Muscle of back (tissue), 11 donors: ENCODE results near the gene MUTYH. TPM values are rescaled to one million over a fixed set of nuclear protein-coding genes. Genes with fewer than 3 reads are reported as not detected.
A peak's percentile ranks its signal among the peaks of the same experiment; 100 is the strongest.
"Not testable (repeated sequence)": the region's sequence is repeated elsewhere in the genome, so short reads cannot be mapped to it uniquely, and the experiment has no call there.

Experiments
- DNase-seq, 3 donors: peaks; one replicate each; pipeline versions ENCODE4 v3.0.0 to v3.0.0-alpha.2; 2013
- polyA plus RNA-seq, 10 donors: library from polyadenylated mRNA; unstranded; fragments of 120-200 nt; gene quantifications; one replicate each; pipeline ENCODE4 v1.2.1, GENCODE V29; 2013; ENCODE audit not compliant: insufficient read length in 10 of 10

The MUTYH gene
- polyA plus RNA-seq, 10 donors, result 11.5 to 22.7 (median 15.7) TPM

DNA sequence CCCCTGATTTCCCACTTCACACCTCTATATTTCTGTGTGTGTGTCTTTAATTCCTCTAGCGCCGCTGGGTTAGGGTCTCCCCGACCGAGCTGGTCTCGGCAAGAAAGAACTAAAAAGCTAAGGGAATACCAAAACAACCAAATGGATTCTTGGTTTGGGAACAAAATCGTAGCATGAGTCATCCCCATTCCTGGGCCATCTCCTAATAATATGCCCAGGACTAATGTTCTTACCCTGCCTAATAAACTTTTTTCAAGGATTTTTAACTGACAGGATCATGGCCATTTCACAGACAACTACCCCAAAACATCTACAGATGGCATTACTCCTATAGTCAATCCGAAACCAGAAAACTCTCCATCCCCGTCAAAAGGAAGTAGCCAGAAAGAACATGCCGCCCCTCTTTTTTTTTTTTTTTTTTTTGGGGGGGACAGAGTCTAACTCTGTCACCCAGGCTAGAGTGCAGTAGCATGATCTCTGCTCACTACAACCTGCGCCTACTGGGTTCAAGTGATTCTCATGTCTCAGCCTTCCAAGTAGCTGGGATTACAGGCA lies 17.7 kb downstream of the MUTYH start:
- DNase-seq, result no peak

DNA sequence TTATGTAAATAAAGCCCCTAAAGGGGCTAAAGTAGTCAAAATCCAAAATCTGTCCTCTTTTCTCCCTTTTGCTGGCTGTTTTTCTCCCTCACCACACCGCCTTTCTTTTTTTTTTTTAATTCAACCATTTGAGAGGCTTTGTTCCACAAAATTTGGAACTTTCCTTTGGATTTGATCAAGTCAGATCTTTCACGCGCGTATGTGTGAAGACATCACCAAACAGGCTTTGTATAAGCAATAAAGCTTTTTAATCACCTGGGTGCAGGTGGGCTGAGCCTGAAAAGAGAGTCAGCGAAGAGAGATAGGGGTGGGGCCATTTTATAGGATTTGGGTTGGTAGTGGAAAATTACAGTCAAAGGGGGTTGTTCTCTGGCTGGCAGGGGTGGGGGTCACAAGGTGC lies 18.8 kb downstream of the MUTYH start:
- no peak for DNase-seq

DNA sequence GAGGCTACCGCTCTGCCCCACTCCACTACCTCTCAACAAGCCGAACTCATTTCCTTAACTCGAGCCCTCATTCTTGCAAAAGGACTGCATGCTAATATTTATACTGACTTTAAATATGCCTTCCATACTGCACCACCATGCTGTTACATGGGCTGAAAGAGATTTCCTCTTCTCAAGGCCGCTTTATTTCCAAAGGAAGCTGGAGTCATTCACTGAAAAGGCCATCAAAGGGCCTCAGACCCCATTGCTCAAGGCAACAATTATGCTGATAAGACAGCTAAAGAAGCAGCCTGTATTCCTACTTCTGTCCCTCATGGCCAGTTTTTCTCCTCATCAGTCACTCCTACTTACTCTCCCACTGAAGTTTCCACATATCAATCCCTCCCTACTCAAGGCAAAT lies 20.5 kb downstream of the MUTYH start:
- DNase-seq, result no peak

DNA sequence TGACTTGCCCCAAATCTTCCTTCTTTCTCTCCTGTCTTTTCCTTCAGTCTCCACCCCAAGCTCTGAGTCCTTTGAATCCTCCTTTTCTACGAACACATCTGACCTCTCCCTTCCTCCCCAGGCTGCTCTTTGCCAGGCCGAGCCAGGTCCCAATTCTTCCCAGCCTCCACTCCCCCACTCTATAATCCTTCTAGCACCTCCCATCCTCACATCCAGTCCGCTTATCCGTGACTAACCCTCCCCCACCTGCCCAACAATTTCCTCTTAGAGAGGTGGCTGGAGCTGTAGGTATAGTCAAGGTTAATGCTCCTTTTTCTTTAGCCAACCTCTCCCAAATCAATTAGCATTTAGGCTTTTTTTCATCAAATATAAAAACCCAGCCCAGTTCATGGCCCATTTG lies 23.1 kb downstream of the MUTYH start:
- no peak for DNase-seq

DNA sequence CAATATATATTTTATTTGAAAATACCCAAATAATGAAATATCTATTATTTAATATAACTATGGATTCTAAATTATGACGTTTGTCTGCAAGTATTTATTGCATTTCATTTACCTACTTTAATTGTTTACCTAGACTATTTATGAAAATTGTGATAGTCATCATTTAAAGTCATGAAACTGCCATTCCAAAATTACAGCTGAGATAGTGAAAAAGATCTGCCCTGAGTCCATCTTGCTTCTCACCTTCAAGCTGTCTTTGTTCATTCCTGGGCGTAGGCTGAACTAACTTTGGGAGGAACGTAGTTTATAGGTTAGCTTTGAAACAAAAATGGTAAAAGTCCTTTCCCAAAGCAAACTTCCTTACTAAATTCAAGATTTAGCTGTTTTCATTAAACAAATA lies 26.0 kb downstream of the MUTYH start:
- no peak for DNase-seq

DNA sequence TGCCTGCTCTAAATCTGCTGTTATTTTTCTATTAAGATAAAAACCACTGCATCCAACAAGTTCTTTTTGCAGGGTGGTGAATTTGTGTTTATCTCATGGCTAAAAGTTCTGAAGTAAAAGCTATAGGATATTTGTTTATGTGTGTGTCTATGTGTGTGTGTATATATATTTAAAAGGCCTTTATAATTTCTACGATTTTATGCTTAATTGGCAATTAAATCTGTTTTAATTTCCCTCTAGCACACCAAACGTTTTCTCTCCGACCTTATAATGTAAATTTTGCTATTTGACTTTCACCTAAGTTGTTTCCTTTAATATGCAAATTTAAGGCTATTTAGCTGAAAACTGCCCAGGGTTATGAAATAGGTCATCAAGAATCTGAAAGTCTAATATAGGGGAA lies 33.3 kb downstream of the MUTYH start:
- no peak for DNase-seq

DNA sequence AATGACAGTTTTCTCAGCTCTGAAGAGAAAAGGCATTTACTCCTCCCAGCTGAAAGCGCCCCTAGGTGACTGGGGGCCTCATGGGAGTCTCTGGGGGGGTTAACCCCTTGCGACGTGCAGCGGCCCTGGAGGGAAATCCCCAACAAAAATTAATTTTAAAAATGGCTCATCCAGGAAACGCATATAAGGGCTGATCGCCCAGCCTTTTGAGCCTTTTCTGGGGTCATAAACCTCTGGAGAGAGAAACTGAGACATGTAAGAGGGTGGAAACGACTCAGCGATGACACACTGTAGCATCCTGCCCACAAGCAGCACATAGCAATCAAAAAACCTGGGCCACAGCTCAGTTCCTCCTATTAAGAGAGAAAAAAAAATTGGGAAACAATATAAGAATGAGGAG lies 33.9 kb downstream of the MUTYH start:
- no peak for DNase-seq

DNA sequence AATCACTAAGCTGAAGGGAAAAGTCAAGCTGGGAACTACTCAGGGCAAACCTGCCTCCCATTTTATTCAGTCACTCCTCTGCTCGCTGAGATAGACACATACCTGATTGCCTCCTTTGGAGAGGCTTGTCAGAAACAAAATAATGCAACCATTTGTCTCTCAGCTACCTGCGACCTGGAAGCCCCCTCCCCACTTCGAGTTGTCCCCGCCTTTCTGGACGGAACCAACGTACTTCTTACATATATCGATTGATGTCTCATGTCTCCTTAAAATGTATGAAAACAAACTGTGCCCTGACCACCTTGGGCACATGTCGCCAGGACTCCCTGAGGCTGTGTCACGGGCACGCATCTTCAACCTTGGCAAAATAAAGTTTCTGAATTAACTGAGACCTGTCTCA lies 35.0 kb downstream of the MUTYH start:
- DNase-seq, result no peak

DNA sequence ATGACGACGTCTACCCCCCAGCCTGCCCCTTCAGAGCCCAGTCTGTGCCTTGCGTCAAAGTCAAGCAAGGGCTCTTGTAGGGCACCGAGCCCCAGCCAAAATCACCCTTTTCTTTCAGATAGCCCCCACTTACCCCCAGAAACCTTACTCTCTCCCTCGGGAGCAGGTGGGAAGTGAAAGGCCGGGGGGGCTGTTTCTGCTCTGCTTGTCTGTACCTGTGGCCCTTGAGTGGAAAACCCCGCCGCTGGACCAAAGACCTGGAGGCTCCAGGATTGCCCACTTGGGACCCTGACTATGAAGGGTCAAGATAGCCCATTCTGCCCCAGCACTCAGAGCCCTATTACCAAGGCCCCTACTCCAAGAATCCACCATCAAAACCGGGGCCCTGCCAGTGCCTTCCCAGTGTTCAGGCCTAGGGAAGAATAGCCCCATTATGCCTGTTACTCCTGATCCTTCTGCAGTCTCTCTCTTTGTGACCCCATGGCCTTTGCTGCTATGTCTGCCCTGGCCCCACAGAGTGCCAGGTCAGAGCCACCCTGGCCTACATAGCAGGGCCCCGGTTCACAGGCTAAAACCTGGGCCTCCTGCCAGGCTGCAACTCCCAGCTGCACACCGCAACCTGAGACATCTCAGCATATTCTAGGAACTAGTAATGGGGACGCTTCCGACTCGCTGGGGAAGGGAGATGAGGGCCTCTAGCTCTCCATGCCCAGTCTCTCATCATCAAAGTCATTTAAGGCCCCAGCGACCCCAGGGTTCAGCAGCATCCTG lies 35.7 kb downstream of the MUTYH start:
- DNase-seq, result peak in 2 of 3 donors; percentile 36 to 50

DNA sequence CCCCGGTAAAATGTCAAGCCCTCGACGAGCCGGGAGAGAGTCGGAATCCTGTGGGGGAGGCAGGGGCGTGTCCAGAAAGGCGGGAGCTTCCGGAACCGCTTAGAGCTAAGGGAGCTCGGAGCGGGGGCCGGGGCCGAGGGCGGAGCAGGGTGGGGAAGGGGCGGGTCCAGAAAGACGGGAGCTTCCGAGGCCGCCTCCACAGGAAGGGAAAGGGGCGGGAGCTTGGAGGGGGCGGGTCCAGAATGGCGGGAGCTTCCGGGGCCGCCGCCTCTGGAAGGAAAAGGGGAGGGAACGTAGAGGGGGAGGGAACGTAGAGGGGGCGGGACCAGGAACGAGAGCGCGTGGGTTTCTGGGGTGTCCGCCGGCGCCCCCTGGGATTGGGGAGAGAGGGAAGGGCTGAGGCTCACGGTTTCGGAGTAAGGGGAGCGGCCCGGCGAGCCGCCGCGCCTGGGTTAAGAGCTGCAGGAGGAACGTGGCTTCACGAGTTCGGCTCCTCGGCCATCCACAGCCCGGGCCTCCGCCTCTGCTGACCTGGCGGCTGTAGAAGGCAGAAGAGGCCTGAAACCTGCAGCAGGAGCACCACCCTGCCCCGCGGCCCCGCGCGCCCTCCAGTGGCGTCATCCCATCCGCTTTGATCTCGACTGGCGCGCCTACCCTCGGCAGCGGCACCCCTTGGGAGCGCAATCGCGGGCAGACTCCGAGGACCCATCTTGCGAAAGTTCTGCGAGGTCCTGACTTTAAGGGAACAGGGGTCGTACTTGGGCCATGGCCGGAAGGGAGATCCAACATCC lies 36.5 kb downstream of the MUTYH start:
- DNase-seq, result peak; percentile 97 to 99 (median 98)

DNA sequence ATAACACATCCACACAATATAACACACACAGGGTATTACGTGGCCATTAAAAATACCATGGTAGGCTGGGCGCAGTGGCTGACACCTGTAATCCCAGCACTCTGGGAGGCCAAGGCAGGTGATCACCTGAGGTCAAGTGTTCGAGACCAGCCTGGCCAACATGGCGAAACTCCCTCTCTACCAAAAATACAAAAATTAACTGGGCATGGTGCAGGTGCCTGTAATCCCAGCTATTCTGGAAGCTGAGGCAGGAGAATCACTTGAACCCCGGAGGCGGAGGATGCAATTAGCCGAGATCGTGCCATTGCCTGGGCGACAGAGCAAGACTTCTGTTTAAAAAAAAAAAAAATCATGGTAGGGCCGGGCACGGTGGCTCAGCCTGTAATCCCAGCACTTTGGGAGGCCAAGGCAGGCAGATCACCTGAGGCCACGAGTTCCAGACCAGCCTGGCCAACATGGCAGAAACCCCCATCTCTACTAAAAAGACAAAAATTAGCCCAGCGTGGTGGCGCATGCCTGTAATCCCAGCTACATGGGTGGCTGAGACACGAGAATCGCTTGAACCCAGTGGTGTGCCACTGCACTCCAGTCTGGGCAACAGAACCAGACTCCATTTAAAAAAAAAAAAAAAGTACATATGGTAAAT lies 37.6 kb downstream of the MUTYH start:
- DNase-seq, result no peak

DNA sequence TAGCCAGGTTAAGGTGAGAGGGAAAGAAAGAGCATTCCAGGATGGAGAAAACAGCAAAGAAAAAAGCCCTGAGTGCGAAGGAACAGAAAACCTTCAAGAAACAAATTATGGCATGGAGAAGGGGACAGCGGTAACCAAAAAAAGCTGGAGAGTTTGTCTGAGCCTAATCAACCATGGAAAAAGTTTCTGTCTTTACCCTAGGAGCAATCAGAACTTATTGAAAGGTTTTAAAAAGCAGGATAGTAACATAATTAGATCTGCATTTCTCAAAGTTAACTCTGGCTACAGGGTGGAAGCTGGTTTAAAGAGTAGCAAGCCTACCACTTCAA lies 39.6 kb downstream of the MUTYH start:
- DNase-seq, result no peak

DNA sequence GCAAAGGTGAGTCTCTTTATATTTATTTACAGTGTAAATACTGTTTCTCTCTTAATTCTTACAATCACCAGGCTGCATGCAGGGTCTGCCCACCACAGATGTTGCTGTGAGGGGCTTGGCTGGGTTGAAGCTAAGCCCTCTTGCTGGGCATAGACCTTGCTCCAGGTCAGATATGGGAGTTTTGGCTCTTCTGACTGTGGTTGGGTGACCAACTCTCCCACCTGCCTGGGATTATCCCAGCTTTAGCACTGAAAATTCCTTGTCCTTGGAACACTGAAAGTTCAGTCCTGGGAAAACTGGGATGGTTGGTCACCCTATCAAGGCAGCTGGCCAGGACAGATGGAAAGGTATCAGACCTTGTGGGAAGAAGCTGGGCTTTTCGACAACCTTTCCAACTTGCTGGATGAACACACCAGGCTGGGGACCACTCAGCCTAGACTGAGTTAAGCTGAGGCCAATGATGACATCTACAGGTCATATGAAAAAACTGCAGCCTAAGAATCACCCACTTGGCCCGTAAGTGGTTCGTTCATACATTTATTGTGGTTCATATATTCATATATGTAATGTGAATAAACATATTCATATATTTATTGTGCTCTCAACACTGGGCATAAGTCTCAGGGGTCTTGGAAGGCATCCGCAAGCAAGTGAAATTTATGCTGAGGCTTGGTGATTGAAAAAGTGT lies 40.1 kb downstream of the MUTYH start:
- peak; percentile 61 to 83 (median 75) for DNase-seq

DNA sequence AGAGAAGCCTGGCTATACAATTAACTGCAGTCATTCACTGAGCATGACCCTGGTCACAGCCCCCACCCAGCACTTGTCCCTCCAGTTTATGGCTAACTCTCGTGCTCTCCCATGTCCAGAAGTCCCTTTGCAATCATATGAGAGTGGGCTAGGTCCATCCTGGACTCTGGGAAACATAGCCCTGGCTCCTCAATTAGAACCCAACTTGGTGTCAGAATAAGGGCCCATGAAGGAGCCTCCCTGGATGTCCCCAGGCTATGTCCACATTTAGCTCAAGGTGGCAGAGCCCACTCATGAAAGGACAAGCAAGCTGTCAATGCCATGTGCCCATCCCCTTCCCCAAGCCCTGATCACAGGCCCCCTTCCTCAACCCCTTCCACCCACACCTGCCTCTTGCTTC lies 40.9 kb downstream of the MUTYH start:
- DNase-seq, result no peak

DNA sequence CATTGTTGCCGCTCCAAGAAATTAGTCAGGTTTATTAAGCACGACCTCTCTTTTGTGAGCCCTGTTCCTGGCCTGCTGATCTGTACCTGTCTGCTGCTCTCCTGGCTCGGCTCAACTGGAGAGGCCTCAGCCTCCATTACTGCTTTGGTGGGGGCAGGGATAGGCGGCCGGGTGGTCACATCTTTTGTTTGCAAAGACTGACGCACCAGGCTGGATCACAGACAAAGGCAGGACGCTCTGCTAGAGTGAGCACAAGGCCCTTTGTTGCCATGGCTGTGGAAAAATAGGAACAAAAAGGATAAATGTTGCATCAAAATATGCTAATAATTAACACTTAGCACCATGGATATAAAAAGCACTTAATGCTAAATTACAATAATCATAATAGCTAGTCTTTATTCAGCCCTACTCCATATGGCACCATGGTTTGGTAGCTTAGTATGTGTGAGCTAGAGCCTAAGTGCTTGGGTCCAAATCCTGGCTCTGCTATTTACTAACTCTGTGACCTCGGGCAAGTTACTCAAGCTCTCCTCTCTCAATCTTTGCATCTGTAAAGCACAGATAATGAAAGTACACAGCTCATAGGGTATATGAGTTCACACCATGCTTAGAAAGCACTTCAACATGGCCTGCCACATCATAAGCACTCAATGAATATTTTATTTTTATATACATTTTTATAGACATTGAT lies 42.4 kb downstream of the MUTYH start:
- no peak for DNase-seq

DNA sequence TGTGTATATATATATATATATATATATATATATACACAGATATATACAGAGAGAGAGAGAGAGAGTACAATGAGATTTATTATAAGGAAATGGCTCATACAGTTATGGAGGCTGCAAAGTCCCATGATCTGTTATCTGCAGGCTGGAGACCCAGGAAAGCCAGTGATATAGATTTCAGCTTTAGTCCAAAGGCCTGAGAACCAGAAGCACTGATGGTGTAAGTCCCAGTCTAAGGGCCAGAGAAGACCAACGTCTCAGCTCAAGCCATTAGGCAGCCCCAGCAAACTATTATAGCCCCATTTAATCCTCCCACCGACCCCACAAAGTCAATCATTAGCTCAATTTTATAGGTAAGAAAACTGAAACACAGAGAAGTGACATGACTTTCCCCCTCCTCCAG lies 48.5 kb downstream of the MUTYH start:
- DNase-seq, result no peak

DNA sequence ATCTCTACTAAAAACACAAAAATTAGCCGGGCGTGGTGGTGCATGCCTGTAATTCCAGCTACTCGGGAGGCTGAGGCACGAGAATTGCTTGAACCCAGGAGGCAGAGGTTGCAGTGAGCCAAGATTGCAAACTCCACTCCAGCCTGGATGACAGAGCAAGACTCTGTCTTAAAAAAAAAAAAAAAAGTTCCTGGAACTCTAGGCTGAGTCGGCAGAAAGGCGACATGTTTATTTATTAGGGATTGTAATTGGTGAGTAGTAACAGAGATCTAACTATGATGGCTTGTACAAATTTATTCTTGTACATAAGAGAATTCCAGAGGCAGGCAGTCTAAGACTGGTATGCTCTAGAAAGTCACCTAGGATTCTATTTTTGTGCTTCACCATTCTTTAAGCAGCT lies 49.2 kb downstream of the MUTYH start:
- not testable (repeated sequence) for DNase-seq

DNA sequence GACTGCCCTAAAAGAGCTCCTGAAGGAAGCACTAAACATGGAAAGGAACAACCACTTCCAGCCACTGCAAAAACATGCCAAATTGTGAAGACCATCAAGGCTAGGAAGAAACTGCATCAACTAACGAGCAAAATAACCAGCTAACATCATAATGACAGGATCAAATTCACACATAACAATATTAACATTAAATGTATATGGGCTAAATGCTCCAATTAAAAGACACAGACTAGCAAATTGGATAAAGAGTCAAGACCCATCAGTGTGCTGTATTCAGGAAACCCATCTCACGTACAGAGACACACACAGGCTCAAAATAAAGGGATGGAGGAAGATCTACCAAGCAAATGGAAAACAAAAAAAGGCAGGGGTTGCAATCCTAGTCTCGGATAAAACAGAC lies 53.7 kb downstream of the MUTYH start:
- DNase-seq, result not testable (repeated sequence)

DNA sequence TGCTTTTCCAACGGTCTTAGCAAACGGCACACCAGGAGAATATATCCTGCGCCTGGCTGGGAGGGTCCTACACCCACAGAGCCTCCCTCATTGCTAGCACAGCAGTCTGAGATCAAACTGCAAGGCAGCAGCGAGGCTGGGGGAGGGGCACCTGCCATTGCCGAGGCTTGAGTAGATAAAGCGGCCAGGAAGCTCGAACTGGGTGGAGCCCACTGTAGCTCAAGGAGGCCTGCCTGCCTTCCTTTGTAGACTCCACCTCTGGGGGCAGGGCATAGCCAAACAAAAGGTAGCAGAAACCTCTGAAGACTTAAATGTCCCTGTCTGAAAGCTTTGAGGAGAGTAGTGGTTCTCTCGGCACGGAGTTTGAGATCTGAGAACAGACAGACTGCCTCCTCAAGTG lies 55.4 kb downstream of the MUTYH start:
- not testable (repeated sequence) for DNase-seq

DNA sequence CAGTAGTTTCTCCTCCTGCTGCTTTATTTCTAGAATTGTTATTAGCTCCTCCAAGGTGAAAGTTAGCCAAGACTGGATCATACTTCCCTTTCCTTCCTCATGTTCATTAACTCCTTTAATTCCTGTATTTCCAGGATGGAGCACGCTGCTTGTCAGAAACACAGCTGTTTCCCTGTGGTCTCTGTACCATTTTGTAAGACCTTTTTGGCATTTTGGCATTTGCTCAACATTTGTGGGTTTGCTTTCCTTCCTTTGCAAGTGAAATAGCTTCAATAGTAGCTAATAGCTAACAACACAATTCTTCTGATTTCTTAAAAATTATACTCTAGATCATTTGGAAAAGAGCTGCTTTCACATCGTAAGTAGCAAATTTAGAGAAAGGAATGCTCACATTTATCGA lies 57.9 kb downstream of the MUTYH start:
- DNase-seq, result no peak
